GM12878 (cell line): ENCODE results near the gene LMF2. TPM values are rescaled to one million over a fixed set of nuclear protein-coding genes. Genes with fewer than 3 reads are reported as not detected.

ENCODE experiments used
- ATAC-seq: fragments of 200-7000 bp; cut with Tn5 transposase; 3 replicates; pipeline ENCODE4 v1.9.1; 2020; ENCODE audit warnings: mild to moderate bottlenecking, moderate library complexity
- BruUV-seq: library from RNA; stranded (reverse); fragments of 400-500 nt; replicated peaks from 2 replicates; lab custom pipeline; 2021; lab: Mats Ljungman, UMichigan
- CTCF ChIA-PET: fragments of 300-600 bp; sonication (Branson Sonifier 250); formaldehyde crosslinking; extraction: SDS; loops from one replicate; lab custom pipeline; 2021; ENCODE audit warnings: inconsistent platforms; lab: Yijun Ruan, JAX
- POLR2A ChIA-PET: fragments of 350-600 bp; formaldehyde crosslinking; extraction: SDS; loops from one replicate; lab custom pipeline; 2021; ENCODE audit warnings: inconsistent platforms; lab: Charles Lee
- RAD21 ChIA-PET: fragments of 300-600 bp; sonication (Branson Sonifier 250); formaldehyde crosslinking; loops from one replicate; lab custom pipeline; 2023; ENCODE audit warnings: antibody characterized with exemption; ENCODE audit not compliant: unreplicated experiment; lab: Charles Lee
- SMC1A ChIA-PET: fragments of 300-600 bp; sonication (Branson Sonifier 250); formaldehyde crosslinking; loops from one replicate; lab custom pipeline; 2023; ENCODE audit not compliant: unreplicated experiment, uncharacterized antibody; lab: Charles Lee
- DNase-seq: peaks from one replicate; pipeline ENCODE4 v3.0.0-alpha.2; 2011; ENCODE audit warnings: low read depth, low spot score
- FAIRE-seq: peaks from 3 replicates; lab custom pipeline; 2011; peaks lifted over from hg19 to GRCh38; lab: Jason Lieb, UNC
- H2AFZ ChIP-seq: 2 replicates; pipeline ENCODE4 v1.6.0; 2011; ENCODE audit warnings: low read depth, low read length, control low read depth; ENCODE audit not compliant: control insufficient read depth
- H3K27ac ChIP-seq: 2 replicates; pipeline ENCODE4 v1.5.1; 2011; ENCODE audit warnings: control low read depth; ENCODE audit not compliant: control insufficient read depth, insufficient read depth
- H3K27me3 ChIP-seq, 2 experiments: replicated peaks in 1 of 2; 2 replicates each; pipeline versions ENCODE4 v1.6.0 to v1.6.1; 2011; ENCODE audit warnings: low read length in 1 of 2; ENCODE audit not compliant: control insufficient read depth in 2 of 2, insufficient read depth in 2 of 2
- H3K36me3 ChIP-seq, 2 experiments: 2 replicates each; pipeline ENCODE4 v1.5.1; 2011; ENCODE audit warnings: low read length in 1 of 2; ENCODE audit not compliant: control insufficient read depth in 2 of 2, insufficient read depth in 2 of 2
- H3K4me1 ChIP-seq: 2 replicates; pipeline ENCODE4 v1.6.1; 2011; ENCODE audit warnings: mild to moderate bottlenecking, low read length, moderate library complexity, mixed read lengths; ENCODE audit not compliant: control insufficient read depth, insufficient read depth
- H3K4me2 ChIP-seq: 2 replicates; pipeline ENCODE4 v1.6.0; 2011; ENCODE audit warnings: control low read depth; ENCODE audit not compliant: control insufficient read depth, insufficient read depth
- H3K4me3 ChIP-seq: fragments of 200-600 bp; sonication (generic); 2 replicates; pipeline ENCODE4 v1.5.1; 2016
- H3K79me2 ChIP-seq: 2 replicates; pipeline ENCODE4 v1.6.0; 2011; ENCODE audit warnings: low read length; ENCODE audit not compliant: control insufficient read depth, insufficient read depth
- H3K9ac ChIP-seq: 2 replicates; pipeline ENCODE4 v1.8.0; 2011; ENCODE audit warnings: low read length, control low read depth, mixed read lengths; ENCODE audit not compliant: control insufficient read depth, insufficient read depth
- H3K9me3 ChIP-seq: replicated peaks from 3 replicates; pipeline ENCODE4 v1.5.1; 2011; ENCODE audit warnings: mild to moderate bottlenecking, low read length; ENCODE audit not compliant: control insufficient read depth, insufficient read depth
- H4K20me1 ChIP-seq: 2 replicates; pipeline ENCODE4 v1.6.0; 2011; ENCODE audit not compliant: control insufficient read depth, insufficient read depth
- ATF7 ChIP-seq: fragments of 450-650 bp; IDR thresholded peaks from 2 replicates; pipeline ENCODE4 v1.6.1; 2016; ENCODE audit warnings: low read depth, mild to moderate bottlenecking
- BRCA1 ChIP-seq: IDR thresholded peaks from 2 replicates; pipeline ENCODE4 v1.6.1; 2011; ENCODE audit warnings: low read depth, low read length, improper control_type of control experiment
- ETV6 ChIP-seq, 2 experiments: fragments of 450-650 bp in 1 of 2; IDR thresholded peaks in 1 of 2; conservative IDR thresholded peaks in 1 of 2; 2 replicates each; pipeline ENCODE4 v1.6.1; 2014; ENCODE audit warnings: antibody characterized with exemption in 1 of 2, borderline replicate concordance in 1 of 2, low read depth in 1 of 2, mild to moderate bottlenecking in 1 of 2, moderate library complexity in 1 of 2
- FOXK2 ChIP-seq: fragments of 450-650 bp; IDR thresholded peaks from 2 replicates; pipeline ENCODE4 v1.6.1; 2017; ENCODE audit warnings: mild to moderate bottlenecking, moderate library complexity
- HCFC1 ChIP-seq: fragments of 150-350 bp; IDR thresholded peaks from 2 replicates; pipeline ENCODE4 v1.6.1; 2014; ENCODE audit warnings: low read length
- HDAC2 ChIP-seq: fragments of 200-600 bp; sonication (generic); IDR thresholded peaks from 2 replicates; pipeline ENCODE4 v1.6.1; 2017
- HSF1 ChIP-seq: fragments of 150-350 bp; IDR thresholded peaks from 2 replicates; pipeline ENCODE4 v1.6.1; 2014; ENCODE audit warnings: mild to moderate bottlenecking, low read depth, low read length
- KLF5 ChIP-seq: fragments of 450-650 bp; IDR thresholded peaks from 2 replicates; pipeline ENCODE4 v1.6.1; 2014; ENCODE audit warnings: mild to moderate bottlenecking; ENCODE audit not compliant: partially characterized antibody
- MLLT1 ChIP-seq: fragments of 450-650 bp; IDR thresholded peaks from 2 replicates; pipeline ENCODE4 v1.6.1; 2016; ENCODE audit warnings: mild to moderate bottlenecking
- NFYA ChIP-seq: IDR thresholded peaks from 2 replicates; pipeline ENCODE4 v1.6.1; 2011; ENCODE audit warnings: low read depth, mild to moderate bottlenecking, low read length, improper control_type of control experiment, borderline replicate concordance
- PAX8 ChIP-seq: fragments of 450-650 bp; IDR thresholded peaks from 2 replicates; pipeline ENCODE4 v1.6.1; 2017; ENCODE audit warnings: mild to moderate bottlenecking, moderate library complexity
- SREBF2 ChIP-seq: IDR thresholded peaks from 2 replicates; pipeline ENCODE4 v1.6.1; 2012; ENCODE audit warnings: mild to moderate bottlenecking, low read length
- ZNF687 ChIP-seq: fragments of 450-650 bp; IDR thresholded peaks from 2 replicates; pipeline ENCODE4 v1.6.1; 2017; ENCODE audit warnings: mild to moderate bottlenecking, moderate library complexity
- WGBS: methylation state at CpG from one replicate; pipeline ENCODE4 v1.1.6; 2016; ENCODE audit warnings: low lambda C conversion rate; ENCODE audit not compliant: insufficient replicate concordance, insufficient coverage; ENCODE audit errors: missing lambda C conversion rate; 5-methylcytosine and 5-hydroxymethylcytosine counted together
- in situ Hi-C: fragments of 300-500 bp; cut with MboI; formaldehyde crosslinking; loops from 9 replicates; pipeline ENCODE4 v1.14.3; 2018; ENCODE audit warnings: mixed read lengths
- intact Hi-C: fragments of 100-400 bp; cut with micrococcal nuclease; formaldehyde crosslinking; loops from one replicate; pipeline ENCODE4 v1.14.2; 2022; ENCODE audit not compliant: unreplicated experiment
- polyA plus RNA-seq, 11 experiments: library from polyadenylated mRNA; depleted of rRNA in 4 of 11; unstranded in 6 of 11; stranded (reverse) in 5 of 11; fragments of >200 nt; fragmentation: Nextera tagmentation in 4 of 11; fragmentation: Illumina TruSeq in 1 of 11; extraction: Ambion mirVana in 4 of 11; extraction: Trizol in 1 of 11; gene quantifications; 1 replicate in 1 of 11; 2 replicates in 10 of 11; pipeline versions ENCODE4 v1.2.1 to v1.2.3, GENCODE V29; 2011 to 2016; ENCODE audit warnings: inconsistent platforms in 2 of 11, missing spikeins in 2 of 11, low read depth in 1 of 11
- total RNA-seq, 4 experiments: library from RNA; depleted of rRNA in 3 of 4; stranded (reverse); fragments of >200 nt in 3 of 4; fragmentation: Illumina TruSeq in 1 of 4; extraction: Trizol in 1 of 4; gene quantifications; 2 replicates each; pipeline versions ENCODE4 v1.2.1 to v1.2.3, GENCODE V29; 2013 to 2021

LMF2 gene
- total and polyA plus RNA-seq, 10 of the 15 experiments (the other 5 are each of a cell fraction or from before 2014, with no cell fraction given), result 0.08 to 57.5 (median 21.2) TPM

GRCh38 chr22:50551160-50551752 is 43.8 kb upstream of the LMF2 start:
- H3K4me3 ChIP-seq, result no peak overlapping the region
- DNase-seq (no peak), FAIRE-seq (no peak), ATAC-seq (no peak)
- no peak overlapping the region for H3K4me2 ChIP-seq
- TF ChIP-seq ZNF687 (no peak), KLF5 (no peak), BRCA1 (no peak), HSF1 (no peak), NFYA (no peak), SREBF2 (no peak), PAX8 (no peak), ATF7 (no peak), FOXK2 (no peak), HDAC2 (no peak), ETV6 (conservative IDR thresholded peaks at IDR 0.05 in 1 of 2, IDR thresholded peaks at IDR 0.05 in 1 of 2; ENCODE audit: borderline replicate concordance in 1 of 2, low read depth in 1 of 2) (no peak), MLLT1 (no peak), HCFC1 (no peak)
- no TSS peak for BruUV-seq
- H3K4me1 ChIP-seq, result peaks cover 9% of the 10 kb centered on the region
- ChIA-PET POLR2A (interaction anchor here (0.5 to 1.6 kb wide), 4 partner anchors 12 to 26 kb away, joined by 3 to 5 read pairs (median 4); partner anchors contain the start of genes SCO2, SYCE3 and TYMP), RAD21 (interaction anchor here (1.3 to 1.9 kb wide), 2 partner anchors 26 to 70 kb away, joined by 4 read pairs; partner anchors contain the start of gene SCO2), SMC1A (interaction anchor here (0.7 kb wide), 2 partner anchors 9 to 27 kb away, joined by 3 read pairs; no protein-coding TSS in a partner anchor), CTCF (interaction anchor here (1.3 kb wide), 1 partner anchor 12 kb away, joined by 3 read pairs; no protein-coding TSS in a partner anchor)
- no peak overlapping the region for H3K27ac ChIP-seq
- 77% methylated on average over 11 of the region's 11 CpGs for WGBS
- H3K36me3 ChIP-seq, result no peaks in the 10 kb centered on the region
- no peaks in the 10 kb centered on the region for H3K9me3 ChIP-seq
- intact Hi-C loops (no loop called here), in situ Hi-C loops (no loop called here)
- peaks cover 0 to 1% of the 10 kb centered on the region in 2 experiments; a peak in 1 of 4 replicates for H3K27me3 ChIP-seq
- H3K9ac ChIP-seq, result no peak overlapping the region
- H2AFZ ChIP-seq, result no peak overlapping the region
- no peaks in the 10 kb centered on the region for H3K79me2 ChIP-seq
- no peaks in the 10 kb centered on the region for H4K20me1 ChIP-seq
